Measurements from ENCODE around the gene KCTD12.

KCTD12 gene

GRCh38 chr13:76887076-76887563 lies 915 bp upstream of the KCTD12 start:
- no peak for DNase-seq

GRCh38 chr13:76886005-76886291 lies 257 bp downstream of the KCTD12 start:
- no peak for DNase-seq

GRCh38 chr13:76885203-76886004 lies 801 bp downstream of the KCTD12 start:
- DNase-seq: peak; percentile 55

- no peak for DNase-seq
Measured at GRCh38 chr13:76884907-76885202, 1.4 kb downstream of the KCTD12 start.

GRCh38 chr13:76884186-76884906 lies 1.9 kb downstream of the KCTD12 start:
- no peak for DNase-seq

GRCh38 chr13:76883236-76883635 lies 3.0 kb downstream of the KCTD12 start:
- DNase-seq: no peak

- DNase-seq: no peak
Measured at GRCh38 chr13:76882431-76882830, 3.8 kb downstream of the KCTD12 start.

- no peak for DNase-seq
Measured at GRCh38 chr13:76879883-76880270, 6.3 kb downstream of the KCTD12 start.

- peak; percentile 43 for DNase-seq
Measured at GRCh38 chr13:76879203-76879882, 6.9 kb downstream of the KCTD12 start.

GRCh38 chr13:76878043-76878442 lies 8.2 kb downstream of the KCTD12 start:
- no peak for DNase-seq

GRCh38 chr13:76875271-76875815 lies 10.9 kb downstream of the KCTD12 start:
- no peak for DNase-seq

- no peak for DNase-seq
Measured at GRCh38 chr13:76874479-76874878, 11.7 kb downstream of the KCTD12 start.

- DNase-seq: no peak
Measured at GRCh38 chr13:76873445-76873844, 12.8 kb downstream of the KCTD12 start.

- no peak for DNase-seq
Measured at GRCh38 chr13:76872675-76873074, 13.5 kb downstream of the KCTD12 start.

GRCh38 chr13:76871432-76871831 lies 14.8 kb downstream of the KCTD12 start:
- DNase-seq: no peak

GRCh38 chr13:76868371-76868770 lies 17.8 kb downstream of the KCTD12 start:
- DNase-seq: no peak

GRCh38 chr13:76865996-76866503 lies 20.2 kb downstream of the KCTD12 start:
- no peak for DNase-seq

- no peak for DNase-seq
Measured at GRCh38 chr13:76865109-76865508, 21.1 kb downstream of the KCTD12 start.

GRCh38 chr13:76864259-76864658 lies 21.9 kb downstream of the KCTD12 start:
- DNase-seq: no peak

- no peak for DNase-seq
Measured at GRCh38 chr13:76863022-76863421, 23.2 kb downstream of the KCTD12 start.

GRCh38 chr13:76861859-76862258 lies 24.3 kb downstream of the KCTD12 start:
- DNase-seq: no peak

GRCh38 chr13:76860706-76861105 lies 25.5 kb downstream of the KCTD12 start:
- DNase-seq: no peak

GRCh38 chr13:76854894-76855293 lies 31.3 kb downstream of the KCTD12 start:
- no peak for DNase-seq

Data from central memory CD4-positive, alpha-beta T cell (primary cell).